Activated T-cell treated with anti-CD3 and anti-CD28 coated beads, Interleukin-2, amount 50 U/mL, for 48 hours (primary cell): ENCODE measurements around the gene MORN2.

Experiments used
- DNase-seq, 2 experiments: peaks; one replicate each; pipeline ENCODE4 v3.0.0-alpha.2; 2020

The MORN2 gene

GRCh38 chr2:38892819-38893218 lies 17.0 kb downstream of the MORN2 start:
- no peak for DNase-seq

DNA sequence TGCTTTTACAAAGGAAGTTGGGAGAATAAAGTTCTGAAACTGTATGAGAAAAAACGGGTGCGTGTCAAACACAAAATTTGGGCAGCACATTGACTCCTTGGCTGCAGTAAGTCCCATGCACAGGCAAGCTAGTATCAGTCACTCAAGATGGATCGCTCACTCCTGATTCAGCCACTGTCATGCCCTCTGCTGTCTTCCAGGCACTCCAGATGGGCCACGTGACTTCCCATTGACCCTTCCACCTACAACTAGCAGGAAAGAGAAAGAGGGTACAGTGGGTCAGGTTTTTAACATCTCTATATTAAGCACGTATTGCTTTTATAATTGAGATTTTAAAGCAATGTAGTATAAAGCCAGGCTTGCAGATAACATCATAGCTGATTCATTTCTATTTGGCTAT lies 22.5 kb downstream of the MORN2 start:
- no peak for DNase-seq

DNA sequence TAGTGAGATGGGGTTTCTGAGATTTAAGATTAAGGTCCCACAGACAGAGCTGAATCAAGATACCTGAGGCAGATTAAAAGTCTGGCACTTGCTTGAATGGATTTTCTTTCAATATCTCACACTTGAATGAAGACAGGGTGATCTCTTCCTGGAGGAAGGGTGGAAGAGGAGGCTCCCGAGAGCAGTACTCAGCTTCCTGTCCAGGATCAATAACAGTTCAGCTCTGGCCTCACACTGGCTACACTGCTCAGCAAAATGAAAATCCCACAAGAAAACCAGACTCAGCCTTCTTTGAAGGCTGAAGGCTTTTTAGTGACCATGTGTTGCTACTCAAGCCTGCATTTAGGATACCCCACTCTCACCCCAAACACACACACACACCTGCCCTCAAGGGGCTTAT lies 24.9 kb downstream of the MORN2 start:
- DNase-seq: no peak

DNA sequence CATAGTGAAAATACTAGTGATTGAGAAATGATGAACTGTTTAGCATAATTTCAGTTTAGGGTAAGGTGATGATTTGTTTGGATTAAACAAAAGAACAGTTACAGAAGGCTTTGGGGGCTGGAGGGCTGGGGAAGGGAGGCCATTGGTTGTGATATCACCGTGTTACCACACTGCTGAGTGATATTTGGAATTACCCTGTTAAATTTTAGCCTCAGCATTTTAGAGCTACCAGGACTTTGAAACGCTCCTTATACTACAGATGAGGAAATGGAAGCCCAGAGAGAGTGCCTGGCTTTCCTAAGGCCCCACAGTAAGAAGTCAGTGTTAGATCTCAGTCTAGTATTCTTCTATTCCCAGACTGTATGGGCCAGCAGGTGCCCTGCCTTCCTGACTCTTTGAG lies 29.5 kb downstream of the MORN2 start:
- DNase-seq: no peak

DNA sequence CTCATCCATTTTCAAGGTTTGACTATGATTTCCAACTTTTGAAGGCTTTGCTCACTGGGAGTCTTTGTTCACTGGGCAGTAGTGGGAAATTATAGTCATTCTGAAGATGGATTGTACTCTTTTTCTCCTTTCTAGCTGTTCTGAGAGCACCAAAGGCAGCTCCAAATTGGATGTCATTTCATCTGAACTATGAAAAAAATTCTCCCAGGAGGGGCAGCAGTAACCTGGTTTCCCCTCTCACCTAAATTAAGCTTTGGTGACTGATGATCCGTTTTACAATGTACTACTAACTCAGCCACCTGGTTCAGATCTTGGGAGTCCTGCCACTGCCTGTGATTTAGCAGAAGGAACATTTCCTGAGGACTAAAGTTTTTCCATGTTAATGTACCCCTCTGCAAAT lies 31.5 kb downstream of the MORN2 start:
- DNase-seq: no peak

DNA sequence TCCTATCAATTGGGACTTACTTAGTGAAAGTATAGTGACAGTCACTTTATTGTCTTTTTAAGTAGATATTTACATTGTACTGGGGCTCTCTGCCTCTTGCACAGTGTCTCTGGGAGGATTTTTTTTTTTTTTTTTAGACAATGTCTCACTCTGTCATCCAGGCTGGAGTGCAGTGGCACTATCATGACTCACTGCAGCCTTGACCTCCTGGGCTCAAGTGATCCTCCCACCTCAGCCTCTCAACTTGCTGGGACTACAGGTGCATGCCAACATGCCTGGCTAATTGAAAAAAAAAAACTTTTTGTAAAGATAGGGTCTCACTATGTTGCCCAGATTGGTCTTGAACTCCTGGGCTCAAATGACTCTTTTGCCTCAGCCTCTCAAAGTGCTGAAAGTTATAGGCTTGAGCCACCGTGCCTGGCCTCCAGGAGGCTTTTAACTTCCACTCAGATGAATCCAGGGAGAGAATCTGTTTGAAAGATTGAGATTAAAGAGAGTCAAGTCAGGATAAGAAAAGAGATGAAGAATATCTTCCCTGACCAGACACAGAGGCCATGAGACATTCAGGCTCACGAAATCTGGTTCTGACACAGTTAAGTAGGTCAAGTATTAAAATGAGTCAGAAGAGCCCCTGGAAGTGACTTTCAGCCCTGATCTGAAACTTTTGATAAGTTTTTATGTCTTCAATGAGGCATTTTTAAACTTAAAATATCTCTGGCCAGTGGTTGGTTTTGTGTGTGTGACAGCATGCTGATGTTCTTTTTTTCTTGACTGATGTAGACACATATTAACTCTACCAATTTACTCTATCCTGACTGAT lies 32.2 kb downstream of the MORN2 start:
- peak; percentile 29 to 31 for DNase-seq

DNA sequence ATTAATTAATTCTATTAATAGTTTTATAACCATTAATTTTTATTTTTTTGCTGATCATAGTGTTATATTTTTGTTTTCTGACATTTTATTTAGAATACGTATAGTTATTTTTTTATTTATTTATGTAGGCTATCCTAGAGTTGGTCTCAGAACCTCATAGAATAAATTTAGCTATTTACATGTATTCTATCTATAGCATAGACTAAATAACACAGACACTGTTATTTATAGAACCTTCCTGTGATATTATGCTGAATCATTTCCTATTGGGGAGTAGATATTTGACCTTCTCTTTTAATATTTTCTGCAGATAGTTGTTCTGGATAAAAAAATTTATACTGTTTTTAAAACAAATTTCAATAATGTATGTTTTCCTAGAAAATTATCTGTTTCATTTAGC lies 34.1 kb downstream of the MORN2 start:
- DNase-seq: no peak

GRCh38 chr2:38911191-38911590 lies 35.4 kb downstream of the MORN2 start:
- DNase-seq: no peak

DNA sequence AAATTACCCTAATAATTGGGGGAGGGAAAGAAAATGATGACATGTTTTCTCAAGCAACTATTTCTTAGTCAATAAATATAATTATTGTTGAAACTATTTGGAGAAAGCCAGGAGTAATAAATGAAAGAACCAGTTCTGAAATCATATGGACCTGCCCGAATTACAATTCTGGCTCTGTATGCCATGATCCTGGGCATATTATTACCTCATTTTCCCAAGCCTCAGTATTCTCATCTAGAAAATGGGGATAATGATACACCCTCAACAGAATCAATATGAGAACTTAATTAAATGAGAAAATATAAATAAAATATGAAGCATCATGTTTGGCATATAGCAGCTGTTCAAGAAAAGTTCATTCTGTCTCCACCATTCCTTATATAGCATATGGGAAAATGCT lies 36.8 kb downstream of the MORN2 start:
- DNase-seq: no peak

DNA sequence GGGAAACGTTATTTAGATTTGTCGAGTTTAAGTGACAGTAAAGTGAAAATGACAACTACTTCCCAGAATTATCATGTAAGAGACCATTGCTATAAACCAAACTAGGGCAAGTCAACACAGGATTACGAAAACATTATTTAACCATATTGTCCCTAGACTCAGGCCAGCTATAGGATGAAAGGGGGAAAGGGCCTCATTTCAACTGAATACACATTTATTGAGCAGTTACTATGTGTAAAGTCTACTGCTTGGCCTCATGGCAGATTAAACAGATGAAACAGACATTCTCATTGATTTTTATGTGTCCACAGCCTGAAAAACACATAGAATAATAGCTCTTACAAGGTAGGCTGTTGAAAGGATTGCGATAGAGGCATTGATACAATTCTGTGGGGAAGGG lies 46.6 kb downstream of the MORN2 start:
- DNase-seq: no peak

GRCh38 chr2:38922902-38923301 lies 47.1 kb downstream of the MORN2 start:
- no peak for DNase-seq

DNA sequence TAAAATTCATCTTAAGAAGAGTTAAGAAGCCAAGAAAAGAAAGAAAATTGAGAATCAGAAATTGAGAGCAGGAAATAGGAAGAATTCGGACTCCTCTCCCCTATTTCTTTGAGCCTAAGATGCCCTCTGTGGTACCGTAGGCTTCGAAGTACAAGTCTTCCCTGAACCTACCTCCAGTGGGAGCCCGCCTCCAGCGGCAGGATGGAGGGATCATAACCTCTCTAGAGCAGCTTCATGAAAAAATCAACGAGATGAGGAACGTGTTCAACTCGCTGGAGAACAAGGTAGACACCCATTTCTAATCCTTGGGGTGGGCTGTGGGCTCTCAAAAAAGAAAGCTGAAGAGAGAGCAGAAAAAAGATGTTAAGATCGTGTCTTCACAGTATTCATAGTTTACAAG lies 50.2 kb downstream of the MORN2 start:
- no peak for DNase-seq

GRCh38 chr2:38930600-38930999 lies 54.8 kb downstream of the MORN2 start:
- DNase-seq: no peak
